ENCODE data around the gene CFAP44.
"Not testable (repeated sequence)": the region's sequence is repeated elsewhere in the genome, so short reads cannot be mapped to it uniquely, and the experiment has no call there.

CFAP44 gene

GRCh38 chr3:113441051-113441770 lies at the start of gene CFAP44:
Gene CFAP44 (minus strand): TSS chr3:113441493. CDS start chr3:113433664, 7,829 bp downstream.
- peak; percentile 17 for DNase-seq

GRCh38 chr3:113485161-113485609 lies 43.9 kb upstream of the CFAP44 start:
- DNase-seq: peak; percentile 31

GRCh38 chr3:113468539-113468938 lies 27.2 kb upstream of the CFAP44 start:
- no peak for DNase-seq

GRCh38 chr3:113461488-113461887 lies 20.2 kb upstream of the CFAP44 start:
- DNase-seq: no peak

- not testable (repeated sequence) for DNase-seq
Observed at GRCh38 chr3:113458554-113458953, 17.3 kb upstream of the CFAP44 start.

- no peak for DNase-seq
Observed at GRCh38 chr3:113455446-113455845, 14.2 kb upstream of the CFAP44 start.

- DNase-seq: no peak
Observed at GRCh38 chr3:113454630-113455029, 13.3 kb upstream of the CFAP44 start.

GRCh38 chr3:113454057-113454456 lies 12.8 kb upstream of the CFAP44 start:
- no peak for DNase-seq

GRCh38 chr3:113450911-113451310 lies 9.6 kb upstream of the CFAP44 start:
- DNase-seq: no peak

GRCh38 chr3:113439606-113440005 lies 1.7 kb downstream of the CFAP44 start:
- DNase-seq: no peak

GRCh38 chr3:113438224-113438623 lies 3.1 kb downstream of the CFAP44 start:
- DNase-seq: no peak

- no peak for DNase-seq
Observed at GRCh38 chr3:113437411-113437810, 3.9 kb downstream of the CFAP44 start.

GRCh38 chr3:113436809-113437208 lies 4.5 kb downstream of the CFAP44 start:
- no peak for DNase-seq

- no peak for DNase-seq
Observed at GRCh38 chr3:113431811-113432210, 9.5 kb downstream of the CFAP44 start.

- DNase-seq: no peak
Observed at GRCh38 chr3:113428581-113428980, 12.7 kb downstream of the CFAP44 start.

GRCh38 chr3:113423699-113424098 lies 17.6 kb downstream of the CFAP44 start:
- no peak for DNase-seq

GRCh38 chr3:113421082-113421481 lies 20.2 kb downstream of the CFAP44 start:
- DNase-seq: no peak

GRCh38 chr3:113409676-113410075 lies 31.6 kb downstream of the CFAP44 start:
- no peak for DNase-seq

- no peak for DNase-seq
Observed at GRCh38 chr3:113405180-113405579, 36.1 kb downstream of the CFAP44 start.

- DNase-seq: no peak
Observed at GRCh38 chr3:113404637-113405036, 36.7 kb downstream of the CFAP44 start.
